HepG2 (cell line): ENCODE measurements around the gene PCNT. TPM values are rescaled to one million over a fixed set of nuclear protein-coding genes. Genes with fewer than 3 reads are reported as not detected.

ENCODE experiments used
- DBP ChIP-seq: sonication (generic); formaldehyde crosslinking; IDR thresholded peaks from 2 replicates; pipeline ENCODE4 v1.4.0; 2020; ENCODE audit warnings: missing genetic modification reagents; ENCODE audit errors: not compliant biosample characterization
- EZH2 ChIP-seq: conservative IDR thresholded peaks from 2 replicates; pipeline ENCODE4 v1.6.1; 2012; ENCODE audit warnings: mild to moderate bottlenecking, low read depth, low read length, moderate library complexity
- KLF12 ChIP-seq: sonication (generic); formaldehyde crosslinking; IDR thresholded peaks from 2 replicates; pipeline ENCODE4 v1.4.0; 2020; ENCODE audit warnings: missing genetic modification reagents, borderline replicate concordance
- MTA1 ChIP-seq: sonication (generic); formaldehyde crosslinking; IDR thresholded peaks from 2 replicates; pipeline ENCODE4 v1.4.0; 2020; ENCODE audit warnings: missing genetic modification reagents, mild to moderate bottlenecking, borderline replicate concordance
- MXD3 ChIP-seq: IDR thresholded peaks from 2 replicates; pipeline ENCODE4 v1.6.1; 2016; ENCODE audit warnings: mild to moderate bottlenecking, missing biosample characterization, missing genetic modification reagents
- MYPOP ChIP-seq: sonication (generic); formaldehyde crosslinking; IDR thresholded peaks from 2 replicates; pipeline ENCODE4 v1.8.1; 2023; ENCODE audit warnings: mild to moderate bottlenecking, moderate library complexity, missing genetic modification reagents
- NCOA5 ChIP-seq: sonication (generic); formaldehyde crosslinking; IDR thresholded peaks from 2 replicates; pipeline ENCODE4 v1.4.0; 2020; ENCODE audit warnings: missing genetic modification reagents
- NFE2L2 ChIP-seq: fragments of 150-350 bp; IDR thresholded peaks from 2 replicates; pipeline ENCODE4 v1.6.1; 2014; ENCODE audit warnings: low read length
- RBFOX2 ChIP-seq: fragments of 200-400 bp; formaldehyde crosslinking; IDR thresholded peaks from 2 replicates; pipeline ENCODE4 v1.6.1; 2017; ENCODE audit warnings: low read depth, mild to moderate bottlenecking, low read length
- SCMH1 ChIP-seq: sonication (generic); formaldehyde crosslinking; IDR thresholded peaks from 2 replicates; pipeline ENCODE4 v1.9.0; 2021; ENCODE audit warnings: missing genetic modification reagents, mild to moderate bottlenecking, borderline replicate concordance
- TFDP1 ChIP-seq: IDR thresholded peaks from 2 replicates; pipeline ENCODE4 v1.6.1; 2016; ENCODE audit warnings: missing compliant biosample characterization, missing genetic modification reagents, borderline replicate concordance
- TFE3 ChIP-seq: IDR thresholded peaks from 2 replicates; pipeline ENCODE4 v1.6.1; 2016
- ZKSCAN5 ChIP-seq: sonication (generic); formaldehyde crosslinking; IDR thresholded peaks from 2 replicates; pipeline ENCODE4 v1.5.1; 2020; ENCODE audit warnings: mild to moderate bottlenecking, missing genetic modification reagents
- ZNF232 ChIP-seq: sonication (generic); formaldehyde crosslinking; IDR thresholded peaks from 2 replicates; pipeline ENCODE4 v1.4.0; 2020; ENCODE audit warnings: missing genetic modification reagents, borderline replicate concordance
- ZNF260 ChIP-seq: sonication (generic); formaldehyde crosslinking; IDR thresholded peaks from 2 replicates; pipeline ENCODE4 v1.4.0; 2020; ENCODE audit warnings: missing genetic modification reagents, low read depth, mild to moderate bottlenecking, borderline replicate concordance
- ZNF362 ChIP-seq: sonication (generic); formaldehyde crosslinking; IDR thresholded peaks from 2 replicates; pipeline ENCODE4 v1.4.0; 2020; ENCODE audit warnings: missing genetic modification reagents, mild to moderate bottlenecking, borderline replicate concordance
- ZNF547 ChIP-seq: sonication (generic); formaldehyde crosslinking; IDR thresholded peaks from 2 replicates; pipeline ENCODE4 v1.5.1; 2020; ENCODE audit warnings: mild to moderate bottlenecking, missing genetic modification reagents
- ZNF580 ChIP-seq: IDR thresholded peaks from 2 replicates; pipeline ENCODE4 v1.6.1; 2016; ENCODE audit warnings: low read depth, borderline replicate concordance
- ZNF614 ChIP-seq: IDR thresholded peaks from 2 replicates; pipeline ENCODE4 v1.6.1; 2018; ENCODE audit warnings: missing biosample characterization, missing genetic modification reagents, inconsistent platforms, borderline replicate concordance
- ZNF724P ChIP-seq: sonication (generic); formaldehyde crosslinking; IDR thresholded peaks from 2 replicates; pipeline ENCODE4 v1.8.0; 2022; ENCODE audit warnings: missing genetic modification reagents, borderline replicate concordance
- polyA plus RNA-seq, 8 experiments: library from polyadenylated mRNA; depleted of rRNA in 3 of 8; stranded (reverse) in 7 of 8; unstranded in 1 of 8; fragments of >200 nt; fragmentation: Illumina TruSeq in 4 of 8; extraction: Trizol in 4 of 8; gene quantifications; 2 replicates each; pipeline versions ENCODE4 v1.2.1 to v1.2.3, GENCODE V29; 2011 to 2016; ENCODE audit warnings: low read depth in 4 of 8, missing spikeins in 1 of 8, mixed read lengths in 1 of 8; ENCODE audit not compliant: insufficient read depth in 1 of 8
- total RNA-seq, 5 experiments: library from RNA; depleted of rRNA; stranded (reverse); fragments of >200 nt; fragmentation: Illumina TruSeq; extraction: Trizol; gene quantifications; 2 replicates each; pipeline ENCODE4 v1.2.3, GENCODE V29; 2016; ENCODE audit warnings: low read depth in 1 of 5

The PCNT gene
- total and polyA plus RNA-seq, 2 of the 13 experiments (the other 11 are each of a cell fraction or from before 2014, with no cell fraction given): 5.6 to 12.4 TPM

- TF ChIP-seq ZNF362: no peak
- no peak for TF ChIP-seq NFE2L2
- peak; percentile 97 for TF ChIP-seq TFDP1
- peak; percentile 42; the same call in 1 of the 2 replicates for TF ChIP-seq ZNF547
- TF ChIP-seq EZH2: no peak
- TF ChIP-seq ZNF232 (CRISPR knock-in tag): peak; percentile 78; the same call in 1 of the 2 replicates
- no peak for TF ChIP-seq NCOA5 (CRISPR knock-in tag)
- TF ChIP-seq RBFOX2: peak; percentile 96
- no peak for TF ChIP-seq ZNF260
- TF ChIP-seq ZNF580 (CRISPR knock-in tag): no peak; the same call in 1 of the 2 replicates
- peak; percentile 46; the same call in 1 of the 2 replicates for TF ChIP-seq MTA1
- TF ChIP-seq ZKSCAN5 (CRISPR knock-in tag): no peak
- peak; percentile 96 for TF ChIP-seq KLF12 (CRISPR knock-in tag)
- TF ChIP-seq MYPOP: peak; percentile 81
- no peak for TF ChIP-seq DBP
- TF ChIP-seq MXD3 (CRISPR knock-in tag): peak; percentile 71; the same call in 1 of the 2 replicates
- no peak for TF ChIP-seq TFE3 (CRISPR knock-in tag)
- no peak for TF ChIP-seq ZNF724P
- peak; percentile 63; the same call in 1 of the 2 replicates for TF ChIP-seq ZNF614 (CRISPR knock-in tag)
- TF ChIP-seq SCMH1 (CRISPR knock-in tag): no peak
These were observed 134.5 kb downstream of the PCNT start, which contains the start of gene DIP2A (continued) for GRCh38 chr21:46458315-46459023.
